IPS-18a (cell line): ENCODE data around the gene TMEM184B.
"Not testable (repeated sequence)": the region's sequence is repeated elsewhere in the genome, so short reads cannot be mapped to it uniquely, and the experiment has no call there.

Source experiments
- H3K27ac ChIP-seq: one replicate; pipeline ENCODE4 v1.5.1; 2013; ENCODE audit warnings: low read length
- H3K27me3 ChIP-seq: one replicate; pipeline ENCODE4 v1.6.1; 2013; ENCODE audit warnings: mild to moderate bottlenecking, low read length; ENCODE audit not compliant: control insufficient read depth, insufficient read depth
- H3K36me3 ChIP-seq: one replicate; pipeline ENCODE4 v1.6.1; 2013; ENCODE audit warnings: low read depth, low read length; ENCODE audit not compliant: control insufficient read depth
- H3K4me1 ChIP-seq: one replicate; pipeline ENCODE4 v1.6.1; 2013; ENCODE audit warnings: low read depth, low read length; ENCODE audit not compliant: control insufficient read depth
- H3K4me3 ChIP-seq: one replicate; pipeline ENCODE4 v1.5.1; 2013; ENCODE audit warnings: low read length
- H3K9ac ChIP-seq: one replicate; pipeline ENCODE4 v1.6.1; 2013; ENCODE audit warnings: mild to moderate bottlenecking, low read length, moderate library complexity
- H3K9me3 ChIP-seq: one replicate; pipeline ENCODE4 v1.6.1; 2013; ENCODE audit warnings: low read depth, low read length; ENCODE audit not compliant: control insufficient read depth

The TMEM184B gene

DNA sequence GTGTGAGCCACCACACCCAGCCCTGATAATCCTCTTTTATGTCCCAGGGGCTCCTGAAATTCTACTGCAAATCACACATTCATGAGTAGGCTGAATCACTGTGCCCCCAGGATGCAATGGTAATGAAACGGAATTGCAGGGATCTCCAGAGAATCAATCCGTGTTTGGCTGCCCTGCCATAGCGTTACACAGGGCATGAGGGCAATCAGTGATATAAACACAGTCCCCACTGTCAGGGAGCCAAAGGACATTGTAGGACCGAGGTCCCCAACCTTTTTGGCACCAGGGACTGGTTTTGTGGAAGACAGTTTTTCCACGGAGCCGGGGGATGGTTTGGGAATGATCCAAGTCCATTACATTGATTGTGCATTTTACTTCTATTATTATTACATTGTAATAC, 82.2 kb downstream of the TMEM184B start:
- H3K27ac ChIP-seq = no peak overlapping the region
- H3K36me3 ChIP-seq = no peaks in the 10 kb centered on the region
- no peaks in the 10 kb centered on the region for H3K27me3 ChIP-seq
- no peaks in the 10 kb centered on the region for H3K9me3 ChIP-seq
- H3K4me3 ChIP-seq = no peak overlapping the region
- no peaks in the 10 kb centered on the region for H3K4me1 ChIP-seq
- H3K9ac ChIP-seq = no peak overlapping the region

DNA sequence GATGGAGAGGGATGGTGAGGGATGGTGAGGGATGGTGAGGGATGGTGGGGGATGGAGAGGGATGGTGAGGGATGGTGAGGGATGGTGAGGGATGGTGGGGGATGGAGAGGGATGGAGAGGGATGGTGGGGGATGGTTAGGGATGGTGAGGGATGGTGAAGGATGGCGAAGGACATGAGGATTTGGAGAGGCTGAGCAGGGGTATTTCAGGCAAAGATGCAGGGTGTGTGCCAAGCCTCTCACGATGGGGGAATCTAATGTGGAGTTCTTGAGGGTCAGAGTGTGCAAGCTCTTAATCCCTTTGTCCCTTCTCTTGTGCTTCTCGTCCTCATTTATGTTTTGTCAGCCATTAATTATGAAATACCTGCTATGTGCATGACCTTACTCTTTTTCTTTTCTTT, 83.7 kb downstream of the TMEM184B start:
- H3K4me3 ChIP-seq = no peak overlapping the region
- no peaks in the 10 kb centered on the region for H3K9me3 ChIP-seq
- H3K27me3 ChIP-seq = no peaks in the 10 kb centered on the region
- H3K9ac ChIP-seq = no peak overlapping the region
- no peak overlapping the region for H3K27ac ChIP-seq
- H3K4me1 ChIP-seq = no peaks in the 10 kb centered on the region
- H3K36me3 ChIP-seq = no peaks in the 10 kb centered on the region

DNA sequence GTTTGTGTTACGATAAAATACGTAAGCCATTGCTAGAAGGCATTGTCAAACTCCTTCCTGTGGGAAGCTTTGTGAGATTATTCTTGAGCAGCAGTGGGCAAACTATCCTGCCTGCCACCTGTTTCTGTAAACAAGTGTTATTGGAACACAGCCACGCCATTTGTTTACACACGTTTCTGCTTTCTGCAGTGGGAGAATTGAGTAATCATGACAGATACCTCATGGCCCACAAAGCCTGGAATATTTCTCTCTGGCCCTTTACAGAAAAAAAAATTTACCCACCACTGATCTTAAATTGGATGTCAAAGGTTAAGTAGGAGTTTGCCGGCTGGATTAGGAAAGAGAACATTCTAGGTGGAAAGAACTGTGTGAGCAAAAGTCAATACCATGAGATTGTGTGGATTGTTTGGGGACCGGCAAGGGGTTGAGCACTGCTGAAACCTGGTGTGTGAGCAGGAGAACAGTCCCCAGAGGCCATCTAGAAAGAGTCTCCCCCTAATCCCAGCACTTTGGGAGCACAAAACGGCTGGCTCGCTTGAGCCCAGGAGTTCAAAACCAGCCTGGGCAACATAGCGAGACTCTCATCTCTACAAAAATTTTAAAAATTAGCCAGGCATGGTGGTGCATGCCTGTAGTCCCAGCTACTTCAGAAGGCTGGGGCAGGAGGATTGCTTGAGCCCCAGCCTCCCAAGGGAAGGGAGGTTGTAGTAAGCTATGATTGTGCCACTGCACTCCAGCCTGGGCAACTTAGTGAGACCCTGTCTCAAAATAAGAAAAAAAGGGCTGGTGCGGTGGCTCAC, 85.2 kb downstream of the TMEM184B start:
- Histone ChIP-seq H3K4me1 (no peaks in the 10 kb centered on the region), H3K4me3 (no peak overlapping the region), H3K9me3 (no peaks in the 10 kb centered on the region), H3K27me3 (no peaks in the 10 kb centered on the region), H3K36me3 (no peaks in the 10 kb centered on the region), H3K27ac (no peak overlapping the region), H3K9ac (no peak overlapping the region)

DNA sequence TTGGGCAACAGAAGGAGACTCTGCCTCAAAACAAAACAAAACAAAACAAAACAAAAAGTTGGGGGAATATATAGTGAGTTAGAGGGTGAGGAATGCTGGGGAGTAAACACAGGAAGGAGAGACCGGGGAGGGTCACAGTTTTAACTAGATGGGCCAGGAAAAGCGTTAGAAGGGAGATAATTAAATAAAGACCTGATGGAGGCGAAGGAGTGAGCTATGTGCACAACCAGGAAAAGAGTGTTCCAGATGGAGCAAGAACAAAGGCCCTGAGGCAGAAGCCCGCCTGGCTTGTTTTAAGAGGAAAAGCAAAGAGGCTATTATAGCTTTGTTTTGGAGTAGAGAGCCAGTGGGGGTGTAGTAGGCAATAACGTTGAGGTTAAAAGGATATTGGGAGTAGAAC, 86.4 kb downstream of the TMEM184B start:
- no peak overlapping the region for H3K4me3 ChIP-seq
- no peaks in the 10 kb centered on the region for H3K27me3 ChIP-seq
- H3K36me3 ChIP-seq = no peaks in the 10 kb centered on the region
- no peaks in the 10 kb centered on the region for H3K9me3 ChIP-seq
- no peak overlapping the region for H3K9ac ChIP-seq
- H3K27ac ChIP-seq = no peak overlapping the region
- no peaks in the 10 kb centered on the region for H3K4me1 ChIP-seq

DNA sequence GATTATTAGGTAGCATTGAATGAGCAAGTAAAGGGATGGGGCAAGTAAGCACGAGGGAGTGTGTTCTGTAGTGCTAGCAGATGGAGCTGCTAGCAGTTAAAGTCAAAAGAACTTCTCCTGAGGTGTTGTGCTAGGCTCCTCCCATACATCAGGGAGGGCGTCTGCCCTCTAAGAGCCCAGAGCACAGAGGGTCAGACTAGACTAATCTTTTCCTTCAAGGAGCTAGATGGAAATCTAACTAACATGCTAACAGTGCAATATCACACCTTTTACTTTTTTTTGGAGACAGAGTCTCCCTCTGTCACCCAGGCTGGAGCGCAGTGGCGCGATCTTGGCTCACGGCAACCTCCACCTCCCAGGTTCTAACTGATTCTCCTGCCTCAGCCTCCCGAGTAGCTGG, 88.0 kb downstream of the TMEM184B start:
- Histone ChIP-seq H3K9ac (no peak overlapping the region), H3K27ac (no peak overlapping the region), H3K27me3 (no peaks in the 10 kb centered on the region), H3K4me3 (no peak overlapping the region), H3K36me3 (no peaks in the 10 kb centered on the region), H3K4me1 (peaks cover 13% of the 10 kb centered on the region), H3K9me3 (no peaks in the 10 kb centered on the region)

DNA sequence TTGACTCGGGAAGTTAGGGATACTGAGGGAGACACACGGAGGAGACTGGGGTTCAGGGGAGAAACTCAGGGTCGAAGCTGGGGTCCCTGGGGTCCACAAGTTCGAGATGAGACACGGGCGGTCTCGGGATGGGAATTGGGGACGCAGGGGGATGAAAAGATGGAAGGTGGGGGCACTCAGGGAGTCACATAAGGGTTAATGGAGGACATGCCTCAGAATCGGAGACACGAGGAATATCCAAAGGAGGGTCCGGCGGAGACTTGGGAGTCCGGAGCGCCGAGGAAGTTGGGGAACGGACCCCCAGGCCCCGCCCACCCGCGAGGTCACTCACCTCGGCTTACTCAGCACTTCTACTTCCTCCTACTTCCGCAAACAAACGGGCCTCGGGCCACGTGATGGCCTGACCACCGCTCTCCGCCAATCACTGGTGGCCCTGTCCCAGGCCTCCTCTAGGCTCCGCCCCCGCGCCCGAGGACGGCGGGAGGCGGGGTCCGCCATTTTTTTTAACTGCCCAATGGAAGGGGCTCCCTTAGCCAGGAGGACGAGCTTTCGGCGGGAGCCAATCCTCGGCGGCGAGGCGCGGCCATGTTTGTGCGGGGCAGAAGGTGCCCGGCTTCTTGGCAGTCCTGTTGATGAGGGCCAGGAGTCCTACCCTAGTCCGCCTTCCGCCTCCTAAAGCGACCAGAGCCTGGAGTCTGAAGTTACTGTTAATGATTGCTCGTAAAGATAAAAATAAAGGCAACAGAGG, 91.2 kb downstream of the TMEM184B start, which contains the start of gene PLA2G6:
TSS of gene PLA2G6 (minus strand) at position 378 of the 748 bp plus-strand sequence. CDS start 12,404 bp downstream, outside the sequence.
- Histone ChIP-seq H3K27ac (peak within 1 kb of the TSS; percentile 98), H3K36me3 (no peaks in the 10 kb centered on the region), H3K4me3 (peak within 1 kb of the TSS; percentile 85), H3K4me1 (peaks cover 13% of the 10 kb centered on the region), H3K9me3 (no peaks in the 10 kb centered on the region), H3K27me3 (no peaks in the 10 kb centered on the region), H3K9ac (peak within 1 kb of the TSS; percentile 95)

DNA sequence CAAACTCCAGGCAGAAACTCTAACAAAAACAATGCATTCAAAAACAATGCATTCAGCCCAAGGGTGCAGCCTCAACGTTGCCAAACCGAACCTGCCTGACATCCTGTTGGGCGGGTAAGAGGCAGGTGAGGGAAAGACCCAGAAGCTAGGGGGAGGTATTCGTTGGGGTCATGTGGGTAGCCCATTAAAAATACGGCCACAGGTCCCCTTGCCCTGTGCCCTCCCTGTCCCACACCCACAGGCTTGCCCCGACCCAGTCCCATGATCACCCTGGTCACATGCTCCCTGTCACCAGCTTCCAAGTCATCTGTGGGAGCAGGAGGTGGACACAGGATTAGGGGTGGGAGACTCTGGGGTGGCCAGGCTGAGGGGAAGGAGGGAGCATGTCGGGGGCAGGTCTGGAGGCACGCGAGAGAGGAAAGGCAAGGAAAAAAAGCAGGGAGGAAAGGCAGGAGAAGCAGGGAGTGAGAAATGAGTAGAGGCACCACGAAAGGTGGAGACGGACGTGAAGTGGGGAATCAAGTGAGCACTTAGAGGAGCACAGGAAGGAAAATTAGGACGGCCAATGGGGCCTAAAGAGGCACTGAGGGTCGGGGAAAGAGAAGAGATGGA, 91.9 kb downstream of the TMEM184B start:
- Histone ChIP-seq H3K9me3 (no peaks in the 10 kb centered on the region), H3K27me3 (no peaks in the 10 kb centered on the region), H3K36me3 (no peaks in the 10 kb centered on the region), H3K4me3 (peak overlapping the region; percentile 85), H3K27ac (peak overlapping the region; percentile 98), H3K4me1 (peaks cover 13% of the 10 kb centered on the region), H3K9ac (peak overlapping the region; percentile 95)

DNA sequence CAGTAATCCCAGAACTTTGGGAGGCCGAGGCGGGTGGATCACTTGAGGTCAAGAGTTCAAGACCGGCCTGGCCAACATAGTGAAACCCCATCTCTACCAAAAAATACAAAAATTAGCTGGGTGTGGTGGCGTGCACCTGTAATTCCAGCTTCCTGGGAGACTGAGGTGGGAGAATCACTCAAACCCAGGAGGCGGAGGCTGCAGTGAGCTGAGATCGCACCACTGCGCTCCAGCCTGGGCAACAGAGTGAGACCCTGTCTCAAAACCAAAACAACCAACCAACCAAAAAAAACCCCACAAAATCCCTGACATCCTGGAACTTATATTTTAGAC, 94.2 kb downstream of the TMEM184B start:
- H3K9ac ChIP-seq, H3K36me3 ChIP-seq, H3K27me3 ChIP-seq, H3K9me3 ChIP-seq, H3K4me3 ChIP-seq, H3K27ac ChIP-seq: not testable (repeated sequence)
- H3K4me1 ChIP-seq = peaks cover 13% of the 10 kb centered on the region

DNA sequence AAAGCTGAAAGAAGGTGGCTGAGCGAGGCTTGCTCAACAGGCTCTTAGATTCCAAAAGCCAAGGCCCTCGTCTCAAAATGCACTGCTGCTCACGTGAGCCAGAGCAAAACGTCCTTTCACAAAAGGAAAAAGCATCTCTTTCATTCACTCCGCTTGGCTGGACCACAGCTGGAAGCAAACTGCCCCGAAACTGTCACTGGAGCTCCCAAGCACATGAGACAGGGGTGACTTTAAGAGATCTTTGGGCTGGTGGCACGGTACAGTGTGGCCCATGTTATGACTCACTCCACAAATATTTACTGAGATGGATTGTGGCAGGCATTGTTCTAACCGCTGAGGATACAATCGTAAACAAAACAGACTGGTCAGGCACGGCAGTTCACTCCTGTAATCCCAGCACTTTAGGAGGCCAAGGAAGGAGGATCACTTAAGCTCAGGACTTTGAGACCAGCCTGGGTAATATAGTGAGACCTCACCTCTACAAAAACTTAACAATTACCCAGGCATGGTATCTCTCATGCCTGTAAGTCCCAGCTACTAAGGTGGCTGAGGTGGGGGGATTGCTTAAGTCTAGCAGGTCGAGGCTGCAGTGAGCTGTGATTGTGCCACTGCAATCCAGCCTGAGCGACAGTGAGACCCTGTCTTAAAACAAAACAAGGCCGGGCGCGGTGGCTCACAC, 94.7 kb downstream of the TMEM184B start:
- H3K36me3 ChIP-seq = no peaks in the 10 kb centered on the region
- H3K27me3 ChIP-seq = no peaks in the 10 kb centered on the region
- H3K27ac ChIP-seq = no peak overlapping the region
- H3K9ac ChIP-seq = no peak overlapping the region
- no peaks in the 10 kb centered on the region for H3K9me3 ChIP-seq
- peaks cover 13% of the 10 kb centered on the region for H3K4me1 ChIP-seq
- H3K4me3 ChIP-seq = no peak overlapping the region

DNA sequence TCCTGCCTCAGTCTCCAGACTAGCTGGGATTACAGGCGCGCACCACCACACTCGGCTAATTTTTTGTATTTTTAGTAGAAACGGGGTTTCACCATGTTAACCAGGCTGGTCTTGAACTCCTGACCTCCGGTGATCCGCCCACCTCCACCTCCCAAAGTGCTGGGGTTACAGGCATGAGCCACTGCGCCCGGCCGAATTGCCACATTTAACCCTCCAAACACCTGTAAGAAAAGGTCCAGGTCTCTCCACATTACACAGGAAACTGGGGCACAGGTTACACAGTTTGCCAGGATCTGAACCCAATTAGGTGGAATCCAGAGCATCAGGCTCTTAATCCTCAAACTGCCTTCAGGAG, 95.3 kb downstream of the TMEM184B start:
- not testable (repeated sequence) for H3K27me3 ChIP-seq, H3K36me3 ChIP-seq, H3K27ac ChIP-seq, H3K9me3 ChIP-seq, H3K9ac ChIP-seq, H3K4me3 ChIP-seq
- H3K4me1 ChIP-seq = peaks cover 13% of the 10 kb centered on the region

DNA sequence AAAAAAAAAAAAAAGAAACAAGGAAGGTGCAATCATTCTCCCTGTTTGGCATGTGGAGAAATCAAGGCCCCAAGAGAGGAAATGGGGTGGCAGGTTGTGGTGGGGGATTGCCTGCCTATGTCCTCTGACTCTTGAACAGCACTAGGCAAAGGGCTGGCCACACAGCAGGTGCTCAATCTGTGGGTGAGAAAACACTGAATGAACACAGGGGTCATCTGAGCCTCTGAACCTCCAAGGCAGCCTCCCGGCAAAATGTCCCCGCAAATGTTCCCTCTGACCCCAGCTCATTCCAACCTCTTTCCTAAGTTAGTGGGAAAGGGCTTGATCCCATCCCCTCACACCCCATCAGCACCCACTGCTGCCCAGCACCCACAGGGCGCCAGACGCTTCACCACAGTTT, 95.8 kb downstream of the TMEM184B start:
- no peak overlapping the region for H3K9ac ChIP-seq
- H3K27me3 ChIP-seq = no peaks in the 10 kb centered on the region
- no peak overlapping the region for H3K27ac ChIP-seq
- peaks cover 13% of the 10 kb centered on the region for H3K4me1 ChIP-seq
- H3K4me3 ChIP-seq = no peak overlapping the region
- H3K9me3 ChIP-seq = no peaks in the 10 kb centered on the region
- H3K36me3 ChIP-seq = no peaks in the 10 kb centered on the region
